Smooth muscle cell (in vitro differentiated cells): ENCODE measurements around the gene C4BPA. TPM values are rescaled to one million over a fixed set of nuclear protein-coding genes. Genes with fewer than 3 reads are reported as not detected.

Source experiments
- DNase-seq: peaks from one replicate; lab custom pipeline; 2025; ENCODE audit not compliant: unreplicated experiment; lab: John Stamatoyannopoulos, UW
- H2AFZ ChIP-seq: fragments of 200-600 bp; sonication (generic); 2 replicates; pipeline ENCODE4 v1.6.0; 2016; ENCODE audit warnings: antibody characterized with exemption, low read depth, mild to moderate bottlenecking
- H3F3A ChIP-seq: fragments of 200-600 bp; sonication (generic); 2 replicates; pipeline ENCODE4 v1.6.0; 2017; ENCODE audit warnings: antibody characterized with exemption, low read depth
- H3K27ac ChIP-seq: fragments of 200-600 bp; sonication (generic); 2 replicates; pipeline ENCODE4 v1.5.1; 2016; ENCODE audit warnings: low read depth, mild to moderate bottlenecking
- H3K27me3 ChIP-seq: fragments of 200-600 bp; sonication (generic); 2 replicates; pipeline ENCODE4 v1.6.1; 2016; ENCODE audit warnings: low read depth, mild to moderate bottlenecking
- H3K36me3 ChIP-seq: fragments of 200-600 bp; sonication (generic); 2 replicates; pipeline ENCODE4 v1.5.1; 2016; ENCODE audit warnings: low read depth
- H3K4me1 ChIP-seq: fragments of 200-600 bp; sonication (generic); 2 replicates; pipeline ENCODE4 v1.5.1; 2016; ENCODE audit warnings: low read depth
- H3K4me2 ChIP-seq: fragments of 200-600 bp; sonication (generic); 2 replicates; pipeline ENCODE4 v1.6.0; 2016; ENCODE audit warnings: mild to moderate bottlenecking
- H3K4me3 ChIP-seq: fragments of 200-600 bp; sonication (generic); 2 replicates; pipeline ENCODE4 v1.5.1; 2016; ENCODE audit warnings: mild to moderate bottlenecking
- H3K79me2 ChIP-seq: fragments of 200-600 bp; sonication (generic); 2 replicates; pipeline ENCODE4 v1.6.0; 2016; ENCODE audit warnings: low read depth, mild to moderate bottlenecking
- H3K9ac ChIP-seq: fragments of 200-600 bp; sonication (generic); 2 replicates; pipeline ENCODE4 v1.6.0; 2016; ENCODE audit warnings: low read depth
- H3K9me3 ChIP-seq: fragments of 200-600 bp; sonication (generic); replicated peaks from 2 replicates; pipeline ENCODE4 v1.5.1; 2016; ENCODE audit warnings: low read depth
- H4K20me1 ChIP-seq: fragments of 200-600 bp; sonication (generic); 2 replicates; pipeline ENCODE4 v1.6.0; 2016; ENCODE audit warnings: low read depth
- CTCF ChIP-seq: fragments of 200-600 bp; sonication (generic); IDR thresholded peaks from 2 replicates; pipeline ENCODE4 v1.5.1; 2017; ENCODE audit warnings: borderline replicate concordance, mild to moderate bottlenecking, antibody characterized with exemption; ENCODE audit not compliant: insufficient read depth, poor library complexity, severe bottlenecking
- WGBS: methylation state at CpG from one replicate; pipeline ENCODE4 v1.1.7; 2016; ENCODE audit warnings: low lambda C conversion rate; 5-methylcytosine and 5-hydroxymethylcytosine counted together
- polyA plus RNA-seq: library from polyadenylated mRNA; unstranded; fragments of >200 nt; fragmentation: Nextera tagmentation; extraction: Ambion mirVana; gene quantifications from 2 replicates; pipeline ENCODE4 v1.2.1, GENCODE V29; 2016
- total RNA-seq: library from RNA; depleted of rRNA; stranded (reverse); fragments of >200 nt; gene quantifications from 2 replicates; pipeline ENCODE4 v1.2.3, GENCODE V29; 2014

Gene C4BPA
- total and polyA plus RNA-seq, 2 experiments from 2014 or later: not detected

DNA sequence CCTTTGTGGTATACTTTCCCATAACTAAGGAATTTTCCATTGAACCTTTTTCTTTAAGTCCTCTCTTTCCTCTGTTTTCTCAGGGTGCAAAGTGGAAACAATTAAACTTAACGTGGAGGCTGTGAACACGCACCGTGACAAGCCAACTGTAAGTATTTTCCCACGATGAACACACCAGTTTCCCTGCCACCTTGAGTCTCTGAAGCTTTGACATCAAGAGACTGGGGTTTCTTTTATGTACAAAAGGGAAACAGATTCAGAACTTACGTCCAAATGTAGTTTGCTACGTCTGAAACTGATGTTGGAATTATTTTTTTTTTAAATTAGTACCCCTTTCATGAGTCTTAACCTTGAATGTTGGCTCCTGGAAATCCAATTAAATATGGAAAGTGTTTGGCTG lies 32.6 kb upstream of the C4BPA start:
- Histone ChIP-seq H3K27ac (no peak overlapping the region), H2AFZ (no peak overlapping the region), H3K79me2 (no peaks in the 10 kb centered on the region), H3K27me3 (no peaks in the 10 kb centered on the region), H3F3A (no peaks in the 10 kb centered on the region), H3K4me2 (no peak overlapping the region), H3K9ac (no peak overlapping the region), H3K9me3 (no peaks in the 10 kb centered on the region), H3K4me1 (no peaks in the 10 kb centered on the region), H3K36me3 (peaks cover 6% of the 10 kb centered on the region), H4K20me1 (no peaks in the 10 kb centered on the region), H3K4me3 (no peak overlapping the region)
- no peak for TF ChIP-seq CTCF
- 95% methylated on average over 6 of the region's 6 CpGs for WGBS
- DNase-seq: no peak

GRCh38 chr1:207072233-207072632 lies 31.8 kb upstream of the C4BPA start:
- Histone ChIP-seq H3K36me3 (peaks cover 6% of the 10 kb centered on the region), H3K4me1 (no peaks in the 10 kb centered on the region), H3K27me3 (no peaks in the 10 kb centered on the region), H3K9ac (no peak overlapping the region), H3K27ac (no peak overlapping the region), H3K4me2 (no peak overlapping the region), H4K20me1 (no peaks in the 10 kb centered on the region), H3K9me3 (no peaks in the 10 kb centered on the region), H3K79me2 (no peaks in the 10 kb centered on the region), H3K4me3 (no peak overlapping the region), H2AFZ (no peak overlapping the region), H3F3A (no peaks in the 10 kb centered on the region)
- no peak for DNase-seq
- 95% methylated on average over 8 of the region's 8 CpGs for WGBS
- TF ChIP-seq CTCF: no peak

DNA sequence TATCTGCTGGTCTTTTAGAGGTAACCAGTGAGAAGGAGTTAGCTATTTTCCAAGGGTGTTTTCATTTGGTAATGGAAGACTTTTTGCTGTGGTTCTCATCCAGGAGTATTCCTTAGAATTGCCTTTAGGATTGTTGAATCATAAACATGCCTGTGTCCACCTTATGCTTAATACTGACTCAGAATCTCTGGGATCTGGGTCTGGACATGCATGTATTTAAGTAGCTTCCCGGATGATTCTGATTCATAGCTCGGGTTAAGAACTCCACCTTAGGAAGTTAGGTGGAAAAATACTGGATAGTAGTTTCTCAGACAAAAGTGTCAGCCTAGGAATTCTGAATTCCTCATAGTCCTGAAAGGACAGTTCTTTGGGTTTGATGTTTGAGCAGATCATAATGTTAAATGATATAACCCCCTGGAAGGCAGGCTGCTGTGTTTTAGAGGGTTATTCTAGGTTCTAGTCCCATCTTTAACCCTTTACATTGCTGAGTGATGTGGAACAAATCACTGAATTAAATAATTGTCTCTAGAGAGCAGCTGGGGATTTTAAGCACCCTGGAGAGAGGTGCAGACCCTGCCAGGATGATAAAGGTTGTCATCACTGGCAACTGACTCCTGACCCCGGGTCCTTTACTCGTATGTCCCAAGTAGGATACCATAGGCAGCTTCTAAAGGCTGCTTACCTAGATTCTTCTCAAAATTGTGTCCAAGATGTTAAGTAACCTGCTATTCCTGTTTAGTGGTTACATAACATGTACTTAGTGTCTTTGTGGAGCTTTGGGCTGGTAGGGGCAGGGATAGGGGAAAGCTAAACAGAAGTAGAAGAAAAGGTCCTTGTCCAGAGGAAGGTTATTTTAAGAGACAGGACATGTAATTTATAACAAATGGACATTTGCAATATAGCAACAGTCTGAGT lies 29.9 kb upstream of the C4BPA start:
- WGBS: 76% methylated on average over 4 of the region's 4 CpGs

More for the DNA sequence above, 29.9 kb upstream of the C4BPA start:
- no peaks in the 10 kb centered on the region for H3K9me3 ChIP-seq
- no peaks in the 10 kb centered on the region for H4K20me1 ChIP-seq
- no peak overlapping the region for H3K27ac ChIP-seq
- H2AFZ ChIP-seq: no peak overlapping the region
- peaks cover 3% of the 10 kb centered on the region for H3K36me3 ChIP-seq
- DNase-seq: no peak
- H3K4me1 ChIP-seq: no peaks in the 10 kb centered on the region
- no peak overlapping the region for H3K9ac ChIP-seq
- no peaks in the 10 kb centered on the region for H3K79me2 ChIP-seq
- no peak for TF ChIP-seq CTCF
- H3F3A ChIP-seq: no peaks in the 10 kb centered on the region
- H3K4me3 ChIP-seq: no peak overlapping the region
- H3K4me2 ChIP-seq: no peak overlapping the region
- no peaks in the 10 kb centered on the region for H3K27me3 ChIP-seq
